Panc1 (cell line): ENCODE measurements around the gene FAS. TPM values are rescaled to one million over a fixed set of nuclear protein-coding genes. Genes with fewer than 3 reads are reported as not detected.

Experiments
- ATAC-seq: fragments of 200-7000 bp; cut with Tn5 transposase; 2 replicates; pipeline ENCODE4 v1.9.1; 2020; ENCODE audit warnings: mild to moderate bottlenecking, moderate library complexity
- BruUV-seq: library from RNA; stranded (reverse); fragments of 400-500 nt; replicated peaks from 2 replicates; lab custom pipeline; 2021; lab: Mats Ljungman, UMichigan
- CTCF ChIA-PET: fragments of 300-600 bp; sonication (Branson Sonifier 250); formaldehyde crosslinking; loops from one replicate; lab custom pipeline; 2022; ENCODE audit warnings: antibody characterized with exemption; lab: Charles Lee
- POLR2A ChIA-PET: fragments of 300-600 bp; sonication (Branson Sonifier 250); formaldehyde crosslinking; loops from one replicate; lab custom pipeline; 2022; ENCODE audit warnings: antibody characterized with exemption; lab: Charles Lee
- DNase-seq: peaks from one replicate; pipeline ENCODE4 v3.0.0-alpha.2; 2010; ENCODE audit warnings: low read depth, low spot score
- H3K27ac ChIP-seq: 2 replicates; pipeline ENCODE4 v1.5.1; 2011; ENCODE audit warnings: mild to moderate bottlenecking, low read length, inconsistent platforms
- H3K27me3 ChIP-seq: fragments of 200-500 bp; sonication (Bioruptor generic); 2 replicates; pipeline ENCODE4 v1.6.0; 2014; ENCODE audit warnings: low read length, inconsistent platforms; ENCODE audit not compliant: control insufficient read depth, insufficient read depth
- H3K36me3 ChIP-seq: fragments of 200-500 bp; sonication (Bioruptor generic); 2 replicates; pipeline ENCODE4 v1.5.1; 2014; ENCODE audit warnings: inconsistent platforms, mild to moderate bottlenecking, low read length, moderate library complexity; ENCODE audit not compliant: control insufficient read depth, insufficient read depth
- H3K4me1 ChIP-seq: 2 replicates; pipeline ENCODE4 v1.5.1; 2011; ENCODE audit warnings: inconsistent platforms, mild to moderate bottlenecking, low read length, moderate library complexity; ENCODE audit not compliant: control insufficient read depth, insufficient read depth
- H3K4me3 ChIP-seq, 2 experiments: 2 replicates each; pipeline ENCODE4 v1.5.1; 2011 to 2012; ENCODE audit warnings: low read depth in 2 of 2, low read length in 2 of 2, mild to moderate bottlenecking in 2 of 2, inconsistent platforms in 1 of 2, moderate library complexity in 1 of 2
- H3K9me3 ChIP-seq: fragments of 200-500 bp; sonication (Bioruptor generic); 2 replicates; pipeline ENCODE4 v1.5.1; 2014; ENCODE audit warnings: low read depth, mild to moderate bottlenecking, inconsistent platforms, low read length, moderate library complexity; ENCODE audit not compliant: control insufficient read depth, insufficient read depth
- CTCF ChIP-seq: fragments of 450-650 bp; IDR thresholded peaks from 2 replicates; pipeline ENCODE4 v1.5.1; 2017; ENCODE audit warnings: mild to moderate bottlenecking
- POLR2AphosphoS5 ChIP-seq: IDR thresholded peaks from 2 replicates; pipeline ENCODE4 v1.6.1; 2012; ENCODE audit warnings: mild to moderate bottlenecking, low read depth, low read length, moderate library complexity
- REST ChIP-seq, 2 experiments: IDR thresholded peaks; 2 replicates each; pipeline ENCODE4 v1.6.1; 2011 to 2012; ENCODE audit warnings: low read depth in 2 of 2, control low read depth in 1 of 2, low read length in 1 of 2, mild to moderate bottlenecking in 1 of 2, moderate library complexity in 1 of 2; ENCODE audit not compliant: insufficient read depth in 1 of 2
- SIN3A ChIP-seq: IDR thresholded peaks from 2 replicates; pipeline ENCODE4 v1.6.1; 2012; ENCODE audit warnings: low read depth, mild to moderate bottlenecking, low read length, moderate library complexity, borderline replicate concordance; ENCODE audit not compliant: insufficient read depth
- TCF7L2 ChIP-seq: IDR thresholded peaks from 2 replicates; pipeline ENCODE4 v1.6.1; 2011; ENCODE audit warnings: mild to moderate bottlenecking, low read depth, low read length, inconsistent platforms
- in situ Hi-C: cut with HindIII; loops from 2 replicates; pipeline ENCODE4 v1.10.0; 2016; ENCODE audit warnings: low sequenced_read_pairs, low pct_unique_long_range_greater_than_20kb
- intact Hi-C: fragments of 100-400 bp; cut with micrococcal nuclease; formaldehyde crosslinking; loops from one replicate; pipeline ENCODE4 v1.10.0; 2022; ENCODE audit not compliant: unreplicated experiment
- total RNA-seq: library from RNA; stranded (reverse); gene quantifications from one replicate; pipeline ENCODE4 v1.2.1, GENCODE V29; 2021; ENCODE audit not compliant: unreplicated experiment

Gene FAS
- total RNA-seq, 1 experiment from 2014 or later: 8.1 TPM

GRCh38 chr10:89003344-89003743, 12.7 kb downstream of the FAS start:
- Histone ChIP-seq H3K36me3 (no peaks in the 10 kb centered on the region), H3K4me1 (no peaks in the 10 kb centered on the region), H3K4me3 (no peak overlapping the region), H3K27ac (no peak overlapping the region), H3K9me3 (no peaks in the 10 kb centered on the region), H3K27me3 (no peaks in the 10 kb centered on the region)
- no TSS peak for BruUV-seq
- POLR2A ChIA-PET: no interaction called here
- in situ Hi-C loops: loop anchor here (25.0 kb wide), 1 partner anchor 209 kb away; the partner anchor contains the start of gene CH25H
- intact Hi-C loops: no loop called here
- DNase-seq (no peak), ATAC-seq (no peak)
- no peak for TF ChIP-seq REST (IDR thresholded peaks at IDR 0.05; ENCODE audit: insufficient read depth in 1 of 2, low read depth in 2 of 2, low read length in 1 of 2)
- TF ChIP-seq CTCF: no peak
- TF ChIP-seq POLR2AphosphoS5: no peak
- TF ChIP-seq SIN3A: no peak
- TF ChIP-seq TCF7L2: no peak
- CTCF ChIA-PET: no interaction called here

GRCh38 chr10:89007129-89007893, 16.7 kb downstream of the FAS start:
- no peaks in the 10 kb centered on the region for H3K36me3 ChIP-seq

More at GRCh38 chr10:89007129-89007893, 16.7 kb downstream of the FAS start:
- ATAC-seq (no peak), DNase-seq (no peak)
- Histone ChIP-seq H3K27ac (no peak overlapping the region), H3K4me3 (no peak overlapping the region), H3K27me3 (no peaks in the 10 kb centered on the region), H3K4me1 (no peaks in the 10 kb centered on the region), H3K9me3 (no peaks in the 10 kb centered on the region)
- BruUV-seq: no TSS peak
- intact Hi-C loops: no loop called here
- ChIA-PET CTCF (no interaction called here), POLR2A (no interaction called here)
- TF ChIP-seq POLR2AphosphoS5 (no peak), TCF7L2 (no peak), SIN3A (no peak), REST (IDR thresholded peaks at IDR 0.05; ENCODE audit: insufficient read depth in 1 of 2, low read depth in 2 of 2, low read length in 1 of 2) (no peak), CTCF (no peak)
- in situ Hi-C loops: loop anchor here (25.0 kb wide), 1 partner anchor 205 kb away; the partner anchor contains the start of gene CH25H
